Activated B cell treated with CpG ODN at 0.5 μM for 24 hours (primary cell): ENCODE data around the gene TMA7. TPM values are rescaled to one million over a fixed set of nuclear protein-coding genes. Genes with fewer than 3 reads are reported as not detected.
A peak's percentile ranks its signal among the peaks of the same experiment; 100 is the strongest.

Source experiments
- ATAC-seq: fragments of 200-7000 bp; cut with Tn5 transposase; one replicate; pipeline ENCODE4 v1.10.0; 2021; ENCODE audit warnings: low read depth, mild to moderate bottlenecking, moderate library complexity
- CTCF ChIA-PET: fragments of 350-600 bp; sonication (Branson Sonifier 250); formaldehyde crosslinking; loops from one replicate; lab custom pipeline; 2021; ENCODE audit warnings: antibody characterized with exemption; lab: Charles Lee
- POLR2A ChIA-PET: fragments of 350-600 bp; sonication (Branson Sonifier 250); formaldehyde crosslinking; loops from one replicate; lab custom pipeline; 2021; ENCODE audit warnings: antibody characterized with exemption; lab: Charles Lee
- DNase-seq: peaks from one replicate; pipeline ENCODE4 v3.0.0; 2022
- H3K27ac Mint-ChIP-seq: one replicate; pipeline ENCODE4 v1.8.0; 2020; ENCODE audit warnings: mixed read lengths
- H3K27me3 Mint-ChIP-seq: one replicate; pipeline ENCODE4 v1.8.0; 2021; ENCODE audit warnings: mixed read lengths
- H3K36me3 Mint-ChIP-seq: one replicate; pipeline ENCODE4 v1.8.0; 2021; ENCODE audit warnings: low read depth, mixed read lengths
- H3K4me1 Mint-ChIP-seq: one replicate; pipeline ENCODE4 v1.8.0; 2021; ENCODE audit warnings: mixed read lengths
- H3K4me3 Mint-ChIP-seq: one replicate; pipeline ENCODE4 v1.8.0; 2020; ENCODE audit warnings: mild to moderate bottlenecking, mixed read lengths
- H3K9me3 Mint-ChIP-seq: one replicate; pipeline ENCODE4 v1.8.0; 2020; ENCODE audit warnings: mixed read lengths
- CTCF ChIP-seq: fragments of 200-600 bp; IDR thresholded peaks from one replicate; pipeline ENCODE4 v1.8.0; 2022; ENCODE audit warnings: antibody characterized with exemption, mild to moderate bottlenecking
- intact Hi-C: fragments of 100-400 bp; cut with micrococcal nuclease; formaldehyde crosslinking; loops from one replicate; pipeline ENCODE4 v1.15.1; 2024
- total RNA-seq: library from RNA; stranded (reverse); gene quantifications from 2 replicates; pipeline ENCODE4 v1.2.3, GENCODE V29; 2022

The TMA7 gene
- total RNA-seq, 1 donor from 2014 or later: 216 TPM

DNA sequence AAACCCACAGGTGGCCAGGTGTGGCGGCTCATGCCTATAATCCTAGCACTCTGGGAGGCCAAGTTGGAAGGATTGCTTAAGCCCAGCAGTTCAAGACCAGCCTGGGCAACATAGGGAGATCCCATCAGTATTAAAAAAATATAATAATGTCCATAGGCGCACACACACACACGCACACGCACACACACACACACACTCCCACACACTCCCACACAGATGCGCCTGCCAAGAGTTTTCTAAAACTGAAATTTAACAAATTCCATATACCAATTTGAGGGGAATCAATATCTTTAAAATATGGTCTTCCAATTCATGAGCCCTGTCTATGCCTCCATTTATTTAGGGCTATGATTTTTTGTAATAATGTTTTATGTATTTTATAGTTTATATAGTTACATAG is 46.9 kb downstream of the TMA7 start:
- H3K27me3 Mint-ChIP-seq: no peaks in the 10 kb centered on the region
- DNase-seq (no peak), ATAC-seq (no peak)
- ChIA-PET POLR2A (no interaction called here), CTCF (no interaction called here)
- no peaks in the 10 kb centered on the region for H3K9me3 Mint-ChIP-seq
- no peaks in the 10 kb centered on the region for H3K4me1 Mint-ChIP-seq
- H3K27ac Mint-ChIP-seq: no peak overlapping the region
- H3K36me3 Mint-ChIP-seq: no peaks in the 10 kb centered on the region
- intact Hi-C loops: no loop called here
- no peak for TF ChIP-seq CTCF
- no peak overlapping the region for H3K4me3 Mint-ChIP-seq

DNA sequence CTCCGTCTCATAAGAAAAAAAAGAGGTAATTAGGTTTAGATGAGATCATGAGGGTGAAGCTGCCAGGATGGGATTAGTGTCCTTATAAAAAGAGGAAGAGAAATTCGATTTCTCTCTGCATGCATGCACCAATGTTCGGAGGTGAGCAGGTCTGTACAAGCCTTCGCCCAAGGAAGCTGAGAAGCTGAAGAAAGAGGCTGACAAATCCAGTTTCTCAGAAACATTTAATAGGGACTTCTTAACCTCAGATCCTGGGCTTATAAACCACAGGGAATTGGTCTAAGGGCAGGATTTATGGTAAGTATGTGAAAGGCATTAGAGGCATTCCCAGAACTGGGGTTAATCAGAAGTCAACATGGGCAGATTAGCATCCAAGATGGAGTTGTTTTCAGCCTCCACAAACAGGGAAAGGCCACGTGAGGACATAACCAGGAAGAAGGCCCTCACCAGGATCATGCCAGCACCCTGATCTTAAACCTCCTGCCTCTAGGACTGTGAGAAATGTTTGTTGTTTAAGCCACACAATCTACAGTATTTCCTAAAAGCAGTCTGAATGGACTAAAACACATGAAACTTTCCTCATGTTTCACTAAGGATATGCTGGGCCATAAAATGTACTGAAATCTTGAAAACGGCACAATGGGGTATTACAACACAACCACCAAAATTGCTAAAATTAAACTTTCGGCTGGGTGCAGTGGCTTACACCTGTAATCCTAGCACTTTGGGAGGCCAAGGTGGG is 52.6 kb downstream of the TMA7 start:
- no peak overlapping the region for H3K27ac Mint-ChIP-seq
- peak overlapping the region; percentile 38 for H3K4me3 Mint-ChIP-seq
- DNase-seq: no peak
- no peaks in the 10 kb centered on the region for H3K36me3 Mint-ChIP-seq
- ChIA-PET CTCF (interaction anchor here (1.5 kb wide), 1 partner anchor 56 kb away, joined by 7 read pairs; no protein-coding TSS in a partner anchor), POLR2A (interaction anchor here (0.6 to 1.9 kb wide), 5 partner anchors 13 to 46 kb away, joined by 3 to 28 read pairs (median 8); partner anchors contain the start of gene ATRIP)
- TF ChIP-seq CTCF: no peak
- H3K4me1 Mint-ChIP-seq: peaks cover 8% of the 10 kb centered on the region
- no peaks in the 10 kb centered on the region for H3K9me3 Mint-ChIP-seq
- no peaks in the 10 kb centered on the region for H3K27me3 Mint-ChIP-seq
- intact Hi-C loops: loop anchor here (1.0 to 2.0 kb wide), 2 partner anchors 14 to 15 kb away; no protein-coding TSS in a partner anchor
- peak; percentile 98 for ATAC-seq

- CTCF ChIA-PET: no interaction called here
These were observed 53.1 kb downstream of the TMA7 start for GRCh38 chr3:48493203-48493501.

More at GRCh38 chr3:48493203-48493501, 53.1 kb downstream of the TMA7 start:
- DNase-seq: no peak
- ATAC-seq: no peak
- H3K4me3 Mint-ChIP-seq: no peak overlapping the region
- no peaks in the 10 kb centered on the region for H3K9me3 Mint-ChIP-seq
- H3K27ac Mint-ChIP-seq: no peak overlapping the region
- no peaks in the 10 kb centered on the region for H3K36me3 Mint-ChIP-seq
- no peak for TF ChIP-seq CTCF
- no peaks in the 10 kb centered on the region for H3K27me3 Mint-ChIP-seq
- POLR2A ChIA-PET: interaction anchor here (1.4 kb wide), 1 partner anchor 20 kb away, joined by 8 read pairs; no protein-coding TSS in a partner anchor
- intact Hi-C loops: loop anchor here (2.0 kb wide), 1 partner anchor 14 kb away; no protein-coding TSS in a partner anchor
- peaks cover 8% of the 10 kb centered on the region for H3K4me1 Mint-ChIP-seq

Other genes with a start within 250 kb of the TMA7 start
- gene CAMP, start 216.8 kb upstream of the TMA7 start, total RNA-seq: 0.29 TPM in 1 of 2 replicates, not detected in the other
- gene ZNF589, start 199.2 kb upstream of the TMA7 start, total RNA-seq: 12.4 and 19.2 TPM in 2 replicates
- gene NME6, start 138.9 kb upstream of the TMA7 start, total RNA-seq: 39.0 and 39.1 TPM in 2 replicates
- not detected in 2 replicates for gene SPINK8, start 106.6 kb upstream of the TMA7 start, total RNA-seq
- not detected in 2 replicates for gene FBXW12, start 68.0 kb upstream of the TMA7 start, total RNA-seq
- gene PLXNB1, start 10.2 kb upstream of the TMA7 start, total RNA-seq: 3.5 and 5.4 TPM in 2 replicates
- gene CCDC51, start 138 bp upstream of the TMA7 start, total RNA-seq: 8.7 and 8.8 TPM in 2 replicates
- 10.5 and 14.6 TPM in 2 replicates for gene ATRIP, start 6.5 kb downstream of the TMA7 start, total RNA-seq
- 95.7 and 108 TPM in 2 replicates for gene SHISA5, start 63.9 kb downstream of the TMA7 start, total RNA-seq
- gene PFKFB4, start 116.5 kb downstream of the TMA7 start, total RNA-seq: 2.0 and 3.2 TPM in 2 replicates
- gene UCN2, start 123.5 kb downstream of the TMA7 start, total RNA-seq: not detected in 2 replicates
- gene COL7A1, start 155.1 kb downstream of the TMA7 start, total RNA-seq: 0.98 and 1.5 TPM in 2 replicates
- gene UQCRC1, start 169.4 kb downstream of the TMA7 start, total RNA-seq: 117 and 118 TPM in 2 replicates
- not detected in 2 replicates for gene TMEM89, start 181.5 kb downstream of the TMA7 start, total RNA-seq
- 12.4 and 21.5 TPM in 2 replicates for gene SLC26A6, start 195.2 kb downstream of the TMA7 start, total RNA-seq
- gene CELSR3, start 222.6 kb downstream of the TMA7 start, total RNA-seq: 1.5 and 2.3 TPM in 2 replicates
- gene NCKIPSD, start 245.7 kb downstream of the TMA7 start, total RNA-seq: 9.2 and 9.7 TPM in 2 replicates